HG02981 (cell line): ENCODE results near the gene ABCC9.

Source experiments
- ATAC-seq: cut with Tn5 transposase; IDR thresholded peaks from one replicate; pipeline ENCODE4 v1.9.1; 2021; ENCODE audit warnings: mild to moderate bottlenecking, moderate library complexity; ENCODE audit not compliant: unreplicated experiment

ABCC9 gene

DNA sequence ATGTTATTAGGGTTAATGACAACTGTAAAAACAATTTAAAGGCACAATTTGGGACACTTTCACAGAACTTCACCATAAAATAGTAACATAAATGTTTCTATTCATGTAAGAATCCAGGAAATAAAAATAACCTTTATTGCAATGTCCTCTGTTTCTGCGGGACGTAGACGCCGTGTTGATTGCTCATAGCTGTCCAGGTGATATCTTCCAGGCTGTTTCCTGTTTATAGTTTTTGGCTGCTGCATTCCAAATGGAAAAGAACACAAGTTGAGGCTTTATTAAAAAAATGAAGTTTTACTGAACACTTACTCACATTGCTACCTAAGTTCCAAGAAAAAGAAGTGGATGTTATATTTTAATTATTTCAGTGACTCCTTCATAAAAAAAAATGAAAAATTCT, 58.6 kb downstream of the ABCC9 start:
- ATAC-seq = no peak

DNA sequence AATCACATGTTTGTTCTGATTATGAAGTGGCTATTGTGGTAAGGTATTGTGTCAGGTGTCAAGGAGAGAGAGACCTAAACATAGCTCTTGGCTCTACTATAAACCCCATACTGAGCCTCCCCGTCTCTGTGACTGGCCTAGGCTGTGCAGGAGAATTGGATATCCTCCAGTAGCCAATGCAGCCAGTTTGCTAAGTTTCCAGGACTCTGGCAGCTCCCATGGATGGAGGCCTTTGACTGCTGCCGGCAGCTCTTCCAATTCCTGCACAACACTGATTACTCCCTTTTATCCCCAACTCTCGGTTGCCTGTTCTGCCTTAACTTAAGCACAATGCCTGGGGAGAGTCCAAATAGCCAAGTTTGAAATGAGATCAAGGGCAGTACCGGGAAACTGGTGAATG, 59.3 kb downstream of the ABCC9 start:
- ATAC-seq = no peak

DNA sequence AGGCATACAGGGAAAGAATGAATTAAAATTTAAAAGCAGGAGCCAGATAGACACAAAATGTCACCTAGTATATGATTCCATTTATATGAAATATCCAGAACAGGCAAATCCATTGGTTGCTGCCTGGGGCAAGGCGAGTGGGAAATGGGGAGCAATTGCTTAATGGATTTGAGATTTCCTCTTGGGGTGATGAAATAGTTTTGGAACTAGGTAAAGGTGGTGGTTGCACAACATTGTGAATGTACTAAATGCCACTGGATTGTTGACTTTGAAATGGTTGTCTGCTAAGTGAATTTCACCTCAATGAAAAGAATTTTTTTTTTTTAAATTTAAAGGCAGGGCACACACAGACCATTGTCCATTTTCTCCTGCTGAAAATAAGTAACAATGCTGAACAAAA, 61.9 kb downstream of the ABCC9 start:
- no peak for ATAC-seq

DNA sequence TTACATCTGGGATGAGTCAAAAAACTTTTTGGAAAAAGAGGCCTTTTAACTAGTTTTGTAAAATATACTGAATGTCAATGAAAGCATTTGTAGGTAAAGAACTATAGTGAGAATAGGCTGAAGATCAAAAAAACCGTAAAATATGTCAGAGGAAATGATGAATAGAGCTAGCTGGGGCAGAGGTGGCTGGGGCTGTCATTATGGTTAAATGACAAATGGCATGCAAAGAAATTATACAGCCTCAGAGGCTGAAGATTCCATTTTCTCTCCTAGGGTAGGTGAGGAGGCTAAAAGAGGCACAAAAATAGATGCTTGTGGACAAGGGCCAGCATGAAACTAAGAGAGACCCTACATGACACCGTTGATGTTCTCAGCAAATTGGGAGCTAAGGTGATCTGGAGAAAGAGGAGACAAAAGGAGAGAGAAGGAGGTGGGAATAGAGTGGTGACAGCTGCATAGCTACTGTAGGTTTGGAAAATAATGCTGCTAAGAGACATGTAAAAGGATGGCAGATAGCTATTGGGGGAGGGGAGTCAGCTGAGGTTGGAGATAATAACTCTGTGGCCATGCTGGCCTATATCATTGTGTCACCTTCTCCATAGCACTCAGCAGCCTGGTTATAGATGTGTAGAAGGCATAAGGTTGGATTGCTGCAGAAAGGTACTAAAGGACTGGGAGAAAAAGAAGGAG, 63.8 kb downstream of the ABCC9 start:
- ATAC-seq = no peak

DNA sequence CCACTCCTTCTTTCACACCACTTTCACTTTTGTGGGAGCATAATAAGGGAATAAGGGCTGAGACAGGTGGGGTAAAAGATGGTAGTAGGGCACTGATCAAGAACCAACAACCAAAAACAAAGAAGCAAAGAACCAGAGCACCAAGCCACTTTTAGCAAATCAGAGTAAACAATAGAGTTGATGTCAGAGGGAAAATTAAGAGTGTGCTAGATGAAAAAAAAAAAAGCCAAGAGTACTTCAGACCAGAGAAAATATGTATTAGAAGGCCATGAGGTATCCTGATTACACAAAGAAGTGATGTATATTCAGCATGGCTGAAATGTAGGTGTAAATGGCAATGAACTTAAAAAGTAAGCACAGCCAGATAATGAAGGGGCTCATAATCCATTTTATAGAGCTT, 75.4 kb downstream of the ABCC9 start:
- no peak for ATAC-seq

DNA sequence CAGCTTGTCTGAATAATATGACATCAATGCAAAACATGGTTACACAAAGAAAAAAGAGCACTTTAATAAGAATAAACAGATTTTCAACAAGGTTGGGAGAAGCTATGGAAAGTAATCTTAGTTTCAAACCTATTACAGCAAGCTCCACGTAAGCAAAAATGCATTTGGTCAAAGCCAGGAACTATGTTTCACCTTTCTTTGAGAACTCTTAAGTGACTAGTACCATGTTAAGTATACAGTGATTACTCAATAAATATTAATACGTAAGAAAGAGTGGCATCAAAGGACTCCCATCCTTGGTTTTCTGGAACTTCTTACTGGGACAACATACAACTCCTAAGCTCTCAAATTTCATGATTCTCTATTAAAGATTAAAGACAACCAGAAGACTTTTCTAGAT, 80.7 kb downstream of the ABCC9 start:
- ATAC-seq = no peak

DNA sequence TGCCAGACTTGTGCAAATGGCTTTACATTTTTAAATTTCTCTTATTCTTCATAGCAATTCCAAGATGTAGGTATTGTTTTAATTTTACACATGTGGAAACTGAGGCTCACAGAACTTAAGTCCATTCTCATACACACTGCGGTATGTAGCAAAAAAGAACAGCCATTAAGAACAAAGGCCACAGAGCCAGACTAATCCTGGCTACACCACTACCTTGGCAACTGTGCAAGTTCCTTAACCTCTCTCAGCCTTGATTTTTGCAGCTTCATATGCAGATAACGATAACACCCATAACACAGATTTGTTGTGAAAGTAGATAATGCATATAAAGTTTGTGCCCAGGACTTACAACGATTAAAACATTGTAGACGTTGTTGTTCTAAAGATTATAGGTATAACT, 81.1 kb downstream of the ABCC9 start:
- no peak for ATAC-seq

DNA sequence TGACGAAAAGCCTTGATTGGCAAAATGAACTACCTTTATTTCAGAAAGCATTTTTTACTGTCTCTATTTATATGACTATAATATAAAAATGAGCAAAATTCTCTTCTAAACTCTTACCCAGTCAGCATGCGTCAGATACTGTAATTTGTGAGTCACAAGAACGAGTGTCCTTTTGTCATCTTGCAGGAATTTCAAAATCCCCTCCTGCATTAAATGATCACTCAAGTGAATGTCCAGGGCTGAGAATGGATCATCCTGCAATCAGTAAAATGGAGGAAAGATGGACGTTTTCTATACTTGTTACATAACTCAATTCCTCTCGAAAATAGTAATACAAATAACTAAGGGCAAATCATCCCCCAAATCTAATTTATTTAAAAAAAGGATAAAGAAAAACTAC, 89.0 kb downstream of the ABCC9 start:
- ATAC-seq = no peak

DNA sequence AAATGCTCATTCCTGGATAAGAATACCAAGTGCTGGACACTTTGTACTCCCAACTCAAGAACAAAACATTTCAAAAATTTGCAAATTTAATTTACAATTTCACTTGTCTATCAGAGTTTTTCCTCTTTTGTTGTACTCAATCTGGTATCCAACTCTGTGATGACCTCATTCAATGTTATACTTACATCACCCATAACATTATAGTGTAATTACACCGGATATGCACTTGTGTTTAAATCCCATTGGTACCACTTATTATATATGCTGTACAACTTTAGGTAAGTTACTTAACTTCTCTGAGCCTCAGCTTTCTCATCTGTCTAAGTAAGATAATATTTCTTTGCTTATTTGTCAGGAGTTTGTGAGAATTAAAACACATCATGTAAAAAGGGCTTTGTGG, 90.1 kb downstream of the ABCC9 start:
- ATAC-seq = no peak

DNA sequence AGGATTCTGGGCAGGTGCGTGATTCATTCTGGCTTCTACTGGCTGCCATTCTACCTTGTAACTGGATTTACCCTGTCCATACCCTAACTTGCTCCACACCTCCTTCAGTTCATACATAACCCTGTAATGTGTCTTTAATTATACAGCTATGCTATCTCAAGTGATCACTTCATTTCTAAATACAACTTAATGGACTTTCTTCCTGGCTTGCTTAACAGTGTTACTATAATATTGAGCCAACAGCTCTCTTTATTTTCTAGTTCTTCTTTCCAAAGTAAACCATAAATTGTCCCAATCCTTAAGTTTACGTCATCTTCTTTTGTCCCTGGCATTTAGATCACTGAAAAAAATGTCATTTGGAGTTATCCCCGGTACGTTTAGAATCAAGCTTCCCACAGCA, 90.8 kb downstream of the ABCC9 start:
- ATAC-seq = no peak

DNA sequence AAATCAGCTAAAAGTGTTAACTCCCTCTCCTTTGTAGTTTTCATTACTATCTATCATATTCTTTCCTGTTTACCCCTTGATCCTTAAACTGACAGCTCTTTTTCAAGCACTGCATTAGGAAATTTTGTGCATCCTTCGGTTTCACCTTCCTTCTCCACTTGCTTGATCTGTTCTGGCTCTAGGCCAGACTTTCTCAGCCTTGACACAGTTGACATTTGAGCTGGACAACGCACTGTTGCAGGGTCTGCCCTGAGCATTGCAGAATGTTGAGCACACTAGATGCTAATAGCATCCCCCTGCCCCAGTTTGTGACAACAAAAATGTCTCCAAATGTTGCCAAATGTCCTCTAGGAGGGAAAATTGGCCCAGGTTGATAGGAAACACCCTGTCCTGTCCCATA, 91.3 kb downstream of the ABCC9 start:
- ATAC-seq = no peak

DNA sequence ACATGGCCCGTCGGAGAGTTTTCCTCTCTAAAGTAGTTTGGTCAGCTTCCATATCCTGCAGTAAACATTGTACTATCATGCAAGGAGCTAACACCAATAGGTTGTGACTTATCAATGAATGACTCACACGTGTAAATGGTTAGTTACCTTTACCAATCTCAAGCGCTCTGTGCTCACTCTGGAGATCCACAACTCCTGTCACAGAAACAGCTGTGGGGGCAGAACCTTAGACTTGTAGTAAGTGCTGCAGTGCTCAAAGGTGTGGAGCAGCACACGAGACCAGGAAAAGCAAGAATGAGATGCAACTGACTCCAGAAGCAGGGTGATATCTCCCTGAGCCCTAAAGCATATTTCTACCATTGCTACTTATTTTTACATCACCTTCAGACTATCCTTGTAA, 93.0 kb downstream of the ABCC9 start:
- ATAC-seq = no peak

DNA sequence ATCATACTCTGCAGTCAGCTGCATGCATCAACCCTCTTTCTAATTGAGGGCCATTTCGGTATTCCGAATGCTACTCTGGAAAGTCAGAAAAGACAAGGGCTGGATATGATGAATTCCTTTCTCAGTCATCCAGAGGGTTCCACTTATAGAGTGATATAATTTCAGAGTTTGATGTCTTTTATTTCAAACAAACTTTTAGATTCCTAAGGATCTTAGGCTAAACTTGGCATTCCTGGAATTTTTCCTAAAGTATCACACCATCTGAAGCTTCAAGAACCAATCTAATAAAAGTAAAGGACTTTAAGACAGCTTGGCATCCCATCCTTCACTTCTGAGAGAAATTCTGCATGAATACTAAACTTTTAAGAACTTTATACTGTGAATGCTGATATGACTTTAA, 97.4 kb downstream of the ABCC9 start:
- no peak for ATAC-seq

DNA sequence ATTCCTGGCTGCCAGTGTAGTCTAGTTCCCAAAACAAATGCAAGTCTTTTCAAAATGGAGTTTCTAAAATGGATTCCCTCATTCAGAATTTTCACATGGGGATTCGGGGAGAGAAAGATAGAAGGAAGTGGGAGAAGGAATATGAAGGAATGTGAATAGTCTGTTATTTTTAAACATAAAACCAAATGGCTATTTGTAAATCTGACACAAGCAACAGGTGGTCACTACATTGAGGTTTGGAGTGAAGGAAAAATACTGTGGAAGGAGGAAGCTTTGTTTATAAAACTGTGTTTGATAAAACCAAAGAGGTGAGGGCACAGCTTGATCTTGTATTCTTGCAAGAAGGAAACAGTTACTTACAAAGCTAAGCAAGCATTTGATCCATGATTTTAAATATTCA, 101.5 kb downstream of the ABCC9 start:
- no peak for ATAC-seq

DNA sequence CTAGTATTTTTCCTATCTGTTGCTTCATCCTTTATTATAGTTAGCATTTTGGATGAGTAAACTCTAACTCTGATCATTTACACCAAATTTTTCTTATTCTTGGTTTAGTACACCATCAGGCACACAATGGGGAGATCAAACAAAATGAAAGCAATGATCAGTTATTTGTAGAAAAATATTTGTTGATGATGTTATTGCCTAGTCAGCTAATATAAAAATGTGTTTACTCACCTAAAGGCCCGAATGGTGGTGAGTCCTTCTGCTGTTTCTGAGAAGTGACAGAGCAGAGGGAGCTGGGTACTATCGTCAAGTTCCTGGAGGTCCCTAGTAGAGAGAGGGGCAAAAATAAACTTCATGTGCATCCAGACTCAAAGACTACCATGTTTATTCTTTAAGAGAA, 103.4 kb downstream of the ABCC9 start:
- ATAC-seq = no peak

DNA sequence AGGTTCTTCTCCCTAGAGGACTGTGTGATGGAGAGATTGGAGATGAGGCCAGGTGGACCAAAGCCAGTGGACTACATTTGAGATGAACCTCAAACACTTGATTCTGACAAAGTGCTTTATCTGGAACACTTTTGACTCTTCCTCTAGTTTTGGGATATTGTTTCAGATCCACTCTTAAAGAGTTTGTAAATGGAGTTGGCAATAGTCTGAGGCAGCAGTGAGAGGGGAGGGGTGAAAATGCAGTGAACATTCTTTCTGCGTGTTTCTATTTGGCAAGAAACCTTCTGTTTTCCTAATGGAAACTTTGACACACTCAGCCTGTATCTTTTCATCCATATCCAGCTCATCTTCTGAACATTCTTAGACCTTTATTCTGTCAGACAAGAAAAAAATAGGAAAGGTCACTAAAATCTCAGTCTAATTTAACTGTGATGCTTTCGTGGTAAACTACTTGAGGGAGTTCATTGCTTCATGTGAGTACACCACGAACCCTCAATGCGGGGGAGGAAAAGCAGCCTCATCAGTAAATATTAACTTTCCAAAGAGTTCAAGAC, 109.4 kb downstream of the ABCC9 start:
- ATAC-seq = no peak

DNA sequence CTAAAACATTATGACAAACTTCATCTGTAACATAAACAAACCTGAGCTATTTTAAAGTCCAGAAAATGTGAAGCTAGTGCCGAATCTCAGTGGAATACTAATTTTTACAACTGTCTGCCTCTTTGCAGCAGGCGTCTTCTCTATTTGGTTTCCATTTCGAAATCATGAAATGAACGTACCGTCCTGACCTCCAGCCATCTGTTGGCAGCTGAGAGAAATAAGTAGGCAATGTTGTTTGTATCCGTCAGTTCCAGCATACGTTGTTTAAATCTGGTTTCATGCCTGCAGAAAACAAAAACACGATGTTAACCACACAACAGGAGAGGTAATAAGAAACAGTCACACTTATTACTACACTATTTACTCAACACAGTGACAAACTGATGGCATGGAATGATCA, 112.4 kb downstream of the ABCC9 start:
- no peak for ATAC-seq

DNA sequence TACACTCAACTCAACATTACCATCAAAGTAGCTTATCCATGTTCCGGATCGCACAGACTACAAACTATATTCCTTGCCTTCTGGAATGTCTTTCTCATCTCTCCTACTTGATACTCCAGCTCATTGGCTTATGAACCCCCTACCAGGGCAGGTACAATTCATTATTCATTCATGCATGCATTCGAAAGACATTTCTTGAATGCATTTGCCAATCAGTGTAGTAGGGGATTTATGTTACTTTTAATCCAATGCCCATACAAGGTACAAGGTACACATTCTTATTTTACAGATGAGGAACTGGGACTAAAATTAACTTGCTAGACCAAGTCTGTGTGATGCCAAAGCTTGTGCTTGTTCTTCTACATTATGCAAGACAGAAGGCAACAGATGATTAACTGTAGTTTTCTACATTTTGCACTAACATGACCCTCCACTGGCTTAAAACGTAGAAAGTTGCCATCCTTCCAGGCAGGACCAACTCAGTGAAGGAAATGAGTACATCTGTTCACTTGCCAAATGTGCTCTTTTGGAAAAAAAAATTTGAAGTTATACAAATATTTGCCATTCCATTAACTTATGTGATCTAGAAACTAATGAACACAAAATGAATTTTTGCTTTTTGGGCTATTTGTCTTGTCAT, 113.0 kb downstream of the ABCC9 start:
- ATAC-seq = no peak

DNA sequence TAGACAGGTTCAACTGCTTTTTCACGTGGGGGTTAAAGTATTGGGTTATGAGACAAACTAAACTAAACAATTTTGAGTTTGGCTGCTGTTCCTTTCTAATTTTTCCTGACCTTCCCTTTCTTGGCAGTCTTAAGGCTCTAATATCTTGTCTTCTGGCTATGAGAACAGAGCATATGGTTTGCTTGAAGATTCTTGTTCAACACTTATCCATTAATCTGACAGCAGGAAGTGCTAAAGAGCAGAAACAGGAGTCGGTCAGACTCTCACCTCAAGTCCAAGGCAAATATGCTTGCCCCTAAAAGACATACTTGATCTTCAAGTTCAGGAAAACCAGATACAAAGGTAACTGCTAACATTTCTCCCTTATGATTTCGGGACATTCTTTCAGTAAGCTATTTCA, 114.1 kb downstream of the ABCC9 start:
- ATAC-seq = no peak

DNA sequence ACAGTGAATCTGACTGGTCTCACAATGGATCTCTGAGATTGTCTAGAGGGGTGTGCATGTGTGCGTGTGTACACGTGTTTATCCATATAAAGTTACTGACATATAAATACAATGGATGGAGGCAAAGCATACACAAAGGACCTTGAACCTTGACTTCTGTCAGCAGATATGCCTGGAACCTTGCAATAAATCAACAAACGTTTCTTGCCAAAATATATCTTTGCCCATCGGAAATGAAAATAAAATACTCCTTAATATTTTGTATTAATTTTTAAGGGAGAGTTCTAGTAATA, 114.7 kb downstream of the ABCC9 start:
- no peak for ATAC-seq

DNA sequence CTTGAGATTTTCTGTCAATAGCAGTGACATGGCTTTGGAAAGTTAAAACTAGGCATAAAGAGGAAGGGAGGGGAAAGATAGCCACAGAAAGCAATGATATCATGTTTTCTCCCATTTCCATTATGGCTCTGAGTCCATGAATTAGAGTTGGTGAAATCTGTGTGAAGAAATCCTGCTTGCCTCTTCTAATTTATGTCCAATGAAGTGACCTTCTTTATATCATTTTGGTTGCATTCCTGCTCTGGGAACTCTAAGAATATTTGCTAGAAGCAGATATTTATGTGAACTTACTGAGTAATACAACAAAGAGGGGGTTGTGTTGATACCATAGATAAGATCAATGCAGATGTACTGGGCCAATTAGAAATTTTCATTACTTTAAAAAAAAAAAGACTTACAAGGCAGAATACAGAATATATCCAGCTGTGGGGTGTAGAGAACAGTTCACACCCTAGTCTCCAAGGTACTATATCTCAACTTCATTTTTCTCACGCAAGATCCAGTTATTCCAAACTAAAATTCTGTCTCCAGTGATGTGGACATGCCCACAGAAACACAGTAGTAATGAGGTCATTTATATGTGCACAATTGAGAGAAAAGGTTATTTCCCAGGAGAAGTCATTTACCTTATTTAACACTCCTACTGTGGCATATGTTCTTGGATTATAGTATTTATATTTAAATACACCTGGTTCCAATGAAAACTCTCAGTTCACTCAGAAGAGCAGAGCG, 115.2 kb downstream of the ABCC9 start:
- ATAC-seq = no peak

DNA sequence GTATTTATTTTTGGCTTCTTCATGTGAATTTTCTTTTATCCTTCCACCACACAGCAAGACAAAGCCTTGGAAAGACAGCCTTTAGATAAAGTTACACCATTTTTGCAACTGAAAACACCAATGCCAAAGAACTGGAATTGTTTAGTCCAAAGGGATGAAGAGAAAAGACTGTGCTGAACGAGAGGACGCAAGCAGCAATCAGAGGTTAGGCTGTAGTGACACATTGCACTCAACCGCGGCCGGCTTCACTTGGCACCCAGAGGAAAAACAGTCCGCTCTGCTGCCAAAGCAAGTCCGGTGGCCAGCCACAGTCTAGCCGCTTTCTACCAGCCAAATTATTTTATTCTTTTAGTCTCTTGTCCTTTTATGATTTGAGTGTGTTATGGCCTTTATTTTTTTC, 117.6 kb downstream of the ABCC9 start:
- ATAC-seq = no peak
